SU-DHL-6 (cell line): Measurements from ENCODE around the gene CBX5.

Source experiments
- H2AFZ ChIP-seq: fragments of 200-600 bp; sonication (generic); 2 replicates; pipeline ENCODE4 v1.6.1; 2014; ENCODE audit warnings: low read depth, mild to moderate bottlenecking, moderate library complexity, mixed read lengths, antibody characterized with exemption, low read length; ENCODE audit not compliant: severe bottlenecking
- H3F3A ChIP-seq: fragments of 200-600 bp; shearing (Covaris generic); 2 replicates; pipeline ENCODE4 v1.6.0; 2016; ENCODE audit warnings: antibody characterized with exemption, mild to moderate bottlenecking; ENCODE audit not compliant: insufficient read depth
- H3K27ac ChIP-seq: fragments of 200-600 bp; sonication (generic); 2 replicates; pipeline ENCODE4 v1.5.1; 2016; ENCODE audit warnings: low read depth, mild to moderate bottlenecking, low read length, moderate library complexity, mixed read lengths
- H3K27me3 ChIP-seq: fragments of 200-600 bp; sonication (generic), shearing (Covaris generic); 2 replicates; pipeline ENCODE4 v1.6.0; 2014; ENCODE audit warnings: mild to moderate bottlenecking, low read length
- H3K36me3 ChIP-seq: fragments of 200-600 bp; sonication (generic); 2 replicates; pipeline ENCODE4 v1.6.1; 2014; ENCODE audit warnings: mild to moderate bottlenecking, low read length, mixed read lengths
- H3K4me2 ChIP-seq: fragments of 300-600, 200-600 bp; shearing (Covaris generic), sonication (generic); 2 replicates; pipeline ENCODE4 v1.6.0; 2014; ENCODE audit warnings: low read length, low read depth, mild to moderate bottlenecking; ENCODE audit not compliant: poor library complexity, severe bottlenecking
- H3K4me3 ChIP-seq: fragments of 200-600 bp; sonication (generic); 2 replicates; pipeline ENCODE4 v1.5.1; 2014; ENCODE audit warnings: antibody characterized with exemption, low read length, mild to moderate bottlenecking, mixed read lengths; ENCODE audit not compliant: insufficient read depth, poor library complexity, severe bottlenecking
- H3K79me2 ChIP-seq: fragments of 200-600 bp; sonication (generic); 2 replicates; pipeline ENCODE4 v1.6.1; 2014; ENCODE audit warnings: mild to moderate bottlenecking, low read length, moderate library complexity; ENCODE audit not compliant: insufficient read depth
- H3K9ac ChIP-seq: fragments of 200-600 bp; sonication (generic); 2 replicates; pipeline ENCODE4 v1.7.0; 2014; ENCODE audit warnings: mild to moderate bottlenecking, low read length
- H3K9me2 ChIP-seq: fragments of 200-600 bp; sonication (generic); replicated peaks from 2 replicates; pipeline ENCODE4 v1.6.1; 2014; ENCODE audit warnings: low read length; ENCODE audit not compliant: insufficient read depth
- H3K9me3 ChIP-seq: fragments of 200-600 bp; sonication (generic); 2 replicates; pipeline ENCODE4 v1.6.1; 2014; ENCODE audit warnings: low read length, mixed read lengths; ENCODE audit not compliant: insufficient read depth
- H4K20me1 ChIP-seq: fragments of 200-600 bp; sonication (generic); 2 replicates; pipeline ENCODE4 v1.6.1; 2014; ENCODE audit warnings: low read depth, mild to moderate bottlenecking, antibody characterized with exemption, low read length, moderate library complexity, mixed read lengths
- CTCF ChIP-seq: fragments of 200-600 bp; sonication (generic); IDR thresholded peaks from one replicate; pipeline ENCODE4 v1.5.1; 2017; ENCODE audit warnings: antibody characterized with exemption, mild to moderate bottlenecking, low read length, moderate library complexity; ENCODE audit not compliant: insufficient read depth, poor library complexity, severe bottlenecking
- EZH2phosphoT487 ChIP-seq: fragments of 200-600 bp; sonication (generic), shearing (Covaris generic); conservative IDR thresholded peaks from 2 replicates; pipeline ENCODE4 v1.6.1; 2018; ENCODE audit warnings: mild to moderate bottlenecking, antibody characterized with exemption, low read length, moderate library complexity, mixed read lengths

The CBX5 gene

GRCh38 chr12:54280468-54281260, 742 bp upstream of the CBX5 start, which contains the start of gene HNRNPA1:
Gene HNRNPA1, plus strand, starts transcription at chr12:54280726. Its CDS starts 82 bp downstream, at chr12:54280808.
- peaks cover 71% of the 10 kb centered on the region for H3K79me2 ChIP-seq
- no peaks in the 10 kb centered on the region for H3K27me3 ChIP-seq
- H3K4me2 ChIP-seq = peak within 1 kb of the TSS; percentile 99
- peak within 1 kb of the TSS; percentile 96 for H3K9ac ChIP-seq
- no peak for TF ChIP-seq EZH2phosphoT487
- no peak for TF ChIP-seq CTCF
- H3F3A ChIP-seq = peaks cover 67% of the 10 kb centered on the region
- H2AFZ ChIP-seq = peak within 1 kb of the TSS; percentile 29
- peak within 1 kb of the TSS; percentile 91 for H3K27ac ChIP-seq
- H3K4me3 ChIP-seq = peak within 1 kb of the TSS; percentile 88
- peaks cover 31% of the 10 kb centered on the region for H4K20me1 ChIP-seq
- H3K9me3 ChIP-seq = no peaks in the 10 kb centered on the region
- H3K36me3 ChIP-seq = peaks cover 60% of the 10 kb centered on the region
- H3K9me2 ChIP-seq = no peaks in the 10 kb centered on the region

GRCh38 chr12:54279227-54279631, 693 bp downstream of the CBX5 start:
- H3K79me2 ChIP-seq = peaks cover 84% of the 10 kb centered on the region
- H3K4me3 ChIP-seq = peak overlapping the region; percentile 88
- no peak for TF ChIP-seq EZH2phosphoT487
- no peak for TF ChIP-seq CTCF
- H3K27me3 ChIP-seq = no peaks in the 10 kb centered on the region
- H2AFZ ChIP-seq = no peak overlapping the region
- H3K9me3 ChIP-seq = no peaks in the 10 kb centered on the region
- peaks cover 57% of the 10 kb centered on the region for H3K36me3 ChIP-seq
- H3F3A ChIP-seq = peaks cover 59% of the 10 kb centered on the region
- peak overlapping the region; percentile 99 for H3K4me2 ChIP-seq
- peak overlapping the region; percentile 96 for H3K9ac ChIP-seq
- H3K9me2 ChIP-seq = no peaks in the 10 kb centered on the region
- H4K20me1 ChIP-seq = peaks cover 23% of the 10 kb centered on the region
- peak overlapping the region; percentile 91 for H3K27ac ChIP-seq

- H3K79me2 ChIP-seq = peaks cover 89% of the 10 kb centered on the region
- H3F3A ChIP-seq = peaks cover 57% of the 10 kb centered on the region
- H3K27ac ChIP-seq = peak overlapping the region; percentile 91; the same call in 1 of the 2 replicates
- peak overlapping the region; percentile 96 for H3K9ac ChIP-seq
- H3K9me3 ChIP-seq = no peaks in the 10 kb centered on the region
- no peaks in the 10 kb centered on the region for H3K9me2 ChIP-seq
- peaks cover 54% of the 10 kb centered on the region for H3K36me3 ChIP-seq
- H2AFZ ChIP-seq = no peak overlapping the region
- H3K27me3 ChIP-seq = no peaks in the 10 kb centered on the region
- H3K4me2 ChIP-seq = peak overlapping the region; percentile 99
- H4K20me1 ChIP-seq = peaks cover 10% of the 10 kb centered on the region; the same call in 1 of the 2 replicates
- TF ChIP-seq EZH2phosphoT487 = no peak
- TF ChIP-seq CTCF = no peak
- H3K4me3 ChIP-seq = peak overlapping the region; percentile 88
These were observed 2.1 kb downstream of the CBX5 start for GRCh38 chr12:54277823-54278276.
